ENCODE results near the gene TGFB2.

GRCh38 chr1:218444588-218444987 lies 99.5 kb downstream of the TGFB2 start:
- TF ChIP-seq POLR2A (IDR thresholded peaks at IDR 0.05) (no peak), CTCF (IDR thresholded peaks at IDR 0.05) (no peak)

Data from thyroid gland (tissue), 4 donors.